Thymus (tissue), 11 donors: ENCODE data around the gene CHST11. TPM values are rescaled to one million over a fixed set of nuclear protein-coding genes. Genes with fewer than 3 reads are reported as not detected.

Experiments
- DNase-seq, 9 donors: peaks; one replicate each; pipeline ENCODE4 v3.0.0-alpha.2; 2013; ENCODE audit warnings: low spot score in 9 of 9, low read depth in 6 of 9, missing footprints in 1 of 9
- H3K27ac ChIP-seq, 2 donors: one replicate each; pipeline ENCODE4 v1.5.1; 2013; ENCODE audit warnings: control low read depth in 1 of 2, low read depth in 1 of 2, low read length in 1 of 2, mild to moderate bottlenecking in 1 of 2, moderate library complexity in 1 of 2
- H3K27me3 ChIP-seq, 2 donors: one replicate each; pipeline ENCODE4 v1.5.1; 2013; ENCODE audit warnings: low read length in 1 of 2; ENCODE audit not compliant: control insufficient read depth in 2 of 2, insufficient read depth in 1 of 2
- H3K36me3 ChIP-seq, 2 donors: one replicate each; pipeline ENCODE4 v1.5.1; 2013; ENCODE audit warnings: low read length in 1 of 2, mild to moderate bottlenecking in 1 of 2, moderate library complexity in 1 of 2; ENCODE audit not compliant: control insufficient read depth in 2 of 2, insufficient read depth in 2 of 2
- H3K4me1 ChIP-seq, 2 donors: one replicate each; pipeline ENCODE4 v1.5.1; 2013; ENCODE audit warnings: low read length in 2 of 2; ENCODE audit not compliant: control insufficient read depth in 2 of 2, insufficient read depth in 2 of 2
- H3K4me3 ChIP-seq, 2 donors: one replicate each; pipeline ENCODE4 v1.5.1; 2013; ENCODE audit warnings: low read length in 2 of 2, control low read depth in 1 of 2, mild to moderate bottlenecking in 1 of 2
- H3K9me3 ChIP-seq, 2 donors: one replicate each; pipeline ENCODE4 v1.5.1; 2013; ENCODE audit warnings: low read length in 1 of 2, mild to moderate bottlenecking in 1 of 2; ENCODE audit not compliant: control insufficient read depth in 2 of 2, insufficient read depth in 1 of 2
- WGBS: extraction: QIAGEN DNeasy Blood & Tissue Kit; methylation state at CpG from one replicate; pipeline ENCODE4 v1.1.7; 2013; 5-methylcytosine and 5-hydroxymethylcytosine counted together
- polyA plus RNA-seq: library from polyadenylated mRNA; stranded (reverse); fragments of 200-250 nt; gene quantifications from one replicate; pipeline ENCODE4 v1.2.3, GENCODE V29; 2013
- total RNA-seq: library from RNA; stranded (reverse); fragments of 120-200 nt; gene quantifications from one replicate; pipeline ENCODE4 v1.2.4, GENCODE V29; 2013
- donor health status: healthy.

The CHST11 gene
- total and polyA plus RNA-seq, 2 donors, result 6.7 to 21.0 TPM

DNA sequence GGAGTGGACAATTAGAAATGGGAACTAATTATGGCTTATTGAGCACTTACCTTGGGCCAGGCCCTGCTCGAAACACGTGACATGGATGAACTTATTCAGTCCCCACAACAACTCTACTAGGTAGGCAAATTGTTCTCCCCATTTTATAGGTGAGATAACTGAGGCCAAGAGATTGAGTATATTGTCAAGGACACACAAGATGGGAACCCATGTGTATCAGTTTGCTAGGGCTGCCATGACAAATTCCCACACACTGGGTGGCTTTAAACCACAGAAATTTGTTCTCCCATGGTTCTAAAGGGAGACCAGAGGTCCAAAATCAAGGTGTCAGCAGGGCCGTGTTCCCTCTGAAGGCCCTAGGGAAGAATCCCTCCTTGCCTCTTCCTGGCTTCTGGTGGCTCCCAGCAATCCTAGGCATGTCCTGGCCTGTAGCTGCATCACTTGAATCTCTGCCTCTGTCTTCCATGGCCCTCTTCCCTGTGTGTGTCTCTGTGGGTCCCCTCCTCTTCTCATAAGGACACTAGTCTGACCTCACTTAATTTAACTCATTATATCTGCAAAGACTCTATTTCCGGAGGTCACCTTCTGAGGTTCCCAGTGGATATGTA is 128.8 kb downstream of the CHST11 start:
- H3K4me3 ChIP-seq, result no peak overlapping the region
- 97% methylated on average over 4 of the region's 4 CpGs for WGBS
- no peaks in the 10 kb centered on the region for H3K9me3 ChIP-seq
- no peak overlapping the region for H3K27ac ChIP-seq
- peaks cover 14 to 49% of the 10 kb centered on the region in 2 donors for H3K4me1 ChIP-seq
- peaks cover 0 to 2% of the 10 kb centered on the region in 2 donors for H3K36me3 ChIP-seq
- no peaks in the 10 kb centered on the region for H3K27me3 ChIP-seq
- DNase-seq, result no peak

DNA sequence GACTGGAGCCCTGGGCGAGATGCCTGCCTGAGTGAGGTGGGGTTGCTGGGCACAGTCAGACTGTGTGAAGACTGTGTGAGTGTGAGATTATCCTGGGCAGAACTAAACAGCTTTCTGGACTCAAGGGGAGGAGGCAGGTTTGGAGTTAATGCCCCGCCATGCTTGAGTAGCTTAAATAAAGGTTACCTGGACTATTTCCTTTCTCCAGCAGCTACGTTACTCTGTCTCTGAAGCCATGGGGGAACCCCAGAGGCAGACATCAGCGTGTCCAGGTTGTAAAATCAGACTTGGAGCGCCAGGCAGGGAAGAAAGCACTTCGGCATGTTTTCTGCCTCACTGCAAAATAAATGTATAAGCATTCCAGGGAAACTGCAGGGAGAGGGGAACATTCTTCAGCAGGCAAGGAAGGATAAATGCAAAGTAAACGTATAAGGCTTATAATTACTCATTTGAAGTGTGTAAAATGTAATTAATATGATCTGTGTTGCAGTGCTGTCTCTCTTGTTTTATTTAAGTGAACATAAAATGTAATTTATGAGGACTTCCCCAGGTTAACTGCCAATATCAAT is 129.7 kb downstream of the CHST11 start:
- Histone ChIP-seq H3K4me3 (no peak overlapping the region), H3K27ac (no peak overlapping the region)
- WGBS, result 85% methylated on average over 7 of the region's 7 CpGs

DNA sequence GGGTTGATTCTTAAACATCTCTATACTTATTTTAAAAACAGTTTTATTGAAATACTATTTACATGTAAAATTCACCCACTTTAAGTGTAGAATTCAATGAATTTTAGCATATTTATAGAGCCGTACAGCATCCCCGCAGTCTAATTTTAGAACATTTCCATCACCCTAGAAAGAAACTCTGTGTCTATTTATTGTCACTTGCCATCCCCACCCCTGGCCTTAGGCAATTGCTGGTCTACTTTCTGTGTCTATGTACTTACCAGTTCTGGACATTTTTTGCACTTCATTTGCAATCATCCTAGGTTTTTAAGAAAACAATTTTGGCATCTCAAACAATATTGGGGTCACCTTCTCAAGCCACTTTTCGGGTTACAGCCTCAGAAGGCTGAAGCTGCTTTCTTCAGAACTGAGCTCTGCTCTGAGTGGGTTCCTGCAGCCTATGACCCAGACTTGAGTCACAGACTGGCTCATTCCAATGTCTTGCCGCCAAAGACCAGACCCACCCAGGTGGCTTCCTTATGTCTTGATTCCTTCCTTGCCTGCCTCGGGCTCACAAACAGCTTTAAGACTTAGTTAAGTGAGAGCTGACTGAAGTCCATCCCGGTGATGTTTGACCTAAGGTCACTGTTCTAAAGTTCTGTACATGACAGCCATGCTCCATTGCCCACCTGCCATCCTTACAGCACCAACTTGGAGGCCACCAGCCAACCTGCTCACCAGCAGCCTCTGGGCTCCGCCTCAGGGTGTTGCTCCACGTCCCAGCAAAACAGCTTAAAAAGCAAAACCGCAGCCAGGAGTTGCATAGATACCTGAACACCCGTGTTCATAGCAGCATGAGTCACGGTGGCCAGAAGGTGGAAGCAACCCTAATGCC is 131.5 kb downstream of the CHST11 start:
- Histone ChIP-seq H3K9me3 (no peaks in the 10 kb centered on the region), H3K4me3 (no peak overlapping the region), H3K27ac (no peak overlapping the region), H3K36me3 (peaks cover 2% of the 10 kb centered on the region in 2 donors), H3K27me3 (no peaks in the 10 kb centered on the region), H3K4me1 (peaks cover 1 to 25% of the 10 kb centered on the region in 2 donors)
- 98% methylated on average over 11 of the region's 11 CpGs for WGBS
- no peak for DNase-seq

More for the DNA sequence above, 129.7 kb downstream of the CHST11 start:
- peaks cover 0 to 2% of the 10 kb centered on the region in 2 donors for H3K36me3 ChIP-seq
- no peaks in the 10 kb centered on the region for H3K27me3 ChIP-seq
- peaks cover 14 to 43% of the 10 kb centered on the region in 2 donors for H3K4me1 ChIP-seq
- no peaks in the 10 kb centered on the region for H3K9me3 ChIP-seq
- DNase-seq, result no peak

DNA sequence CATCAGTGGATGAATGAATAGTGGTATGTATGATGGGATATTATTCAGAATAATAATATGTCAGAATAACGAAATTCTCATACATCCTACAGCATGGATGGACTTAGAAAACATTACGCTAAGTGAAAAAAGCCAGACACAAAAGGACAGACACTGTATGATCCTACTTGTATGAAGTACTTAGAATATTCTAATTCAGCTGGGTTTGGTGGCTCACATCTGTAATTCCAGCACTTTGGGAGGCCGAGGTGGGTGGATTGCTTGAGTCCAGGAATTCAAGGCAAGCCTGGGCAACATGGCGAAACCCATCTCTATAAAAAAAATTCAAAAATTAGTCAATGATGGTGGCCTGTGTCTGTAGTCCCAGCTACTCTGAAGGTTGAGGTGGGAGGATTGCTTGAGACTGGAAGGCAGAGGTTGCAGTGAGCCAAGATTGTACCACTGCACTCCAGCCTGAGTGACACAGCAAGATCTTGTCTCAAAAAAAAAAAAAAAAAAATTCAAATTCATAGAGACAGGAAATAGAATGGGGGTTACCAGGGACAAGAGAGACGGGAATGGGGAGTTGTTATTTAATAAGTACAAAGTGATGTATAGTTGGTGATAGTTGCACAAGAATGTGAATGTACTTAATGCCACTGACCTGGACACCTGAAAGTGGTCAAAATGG is 132.3 kb downstream of the CHST11 start:
- Histone ChIP-seq H3K4me1 (peaks cover 0 to 18% of the 10 kb centered on the region in 2 donors), H3K27ac (no peak overlapping the region), H3K4me3 (no peak overlapping the region), H3K36me3 (peaks cover 2 to 4% of the 10 kb centered on the region in 2 donors), H3K27me3 (no peaks in the 10 kb centered on the region), H3K9me3 (no peaks in the 10 kb centered on the region)
- no peak for DNase-seq
- WGBS, result 76% methylated on average over 5 of the region's 5 CpGs

DNA sequence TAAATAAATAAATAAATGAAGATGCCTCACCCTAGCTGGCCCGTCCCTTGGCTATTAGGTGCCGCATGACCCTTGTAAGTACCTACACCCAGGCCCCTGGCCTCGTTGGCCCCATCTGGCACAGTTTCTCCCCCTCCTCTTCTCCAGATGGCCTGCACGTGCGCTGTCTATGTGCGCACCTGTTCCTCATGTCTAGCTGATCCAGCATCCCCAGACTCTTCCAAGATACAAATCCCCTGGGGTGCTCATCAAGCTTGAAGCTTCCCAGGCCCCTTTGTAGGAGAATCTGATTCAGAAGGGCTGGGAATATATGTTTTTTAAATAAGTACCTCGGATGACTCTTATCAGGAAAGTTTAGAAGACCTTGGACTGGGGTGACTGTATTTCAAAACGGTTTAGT is 133.3 kb downstream of the CHST11 start:
- Histone ChIP-seq H3K27ac (no peak overlapping the region), H3K36me3 (peaks cover 2 to 4% of the 10 kb centered on the region in 2 donors), H3K27me3 (no peaks in the 10 kb centered on the region), H3K9me3 (no peaks in the 10 kb centered on the region), H3K4me1 (peaks cover 0 to 14% of the 10 kb centered on the region in 2 donors), H3K4me3 (no peak overlapping the region)
- no peak for DNase-seq
- WGBS, result 95% methylated on average over 8 of the region's 8 CpGs

DNA sequence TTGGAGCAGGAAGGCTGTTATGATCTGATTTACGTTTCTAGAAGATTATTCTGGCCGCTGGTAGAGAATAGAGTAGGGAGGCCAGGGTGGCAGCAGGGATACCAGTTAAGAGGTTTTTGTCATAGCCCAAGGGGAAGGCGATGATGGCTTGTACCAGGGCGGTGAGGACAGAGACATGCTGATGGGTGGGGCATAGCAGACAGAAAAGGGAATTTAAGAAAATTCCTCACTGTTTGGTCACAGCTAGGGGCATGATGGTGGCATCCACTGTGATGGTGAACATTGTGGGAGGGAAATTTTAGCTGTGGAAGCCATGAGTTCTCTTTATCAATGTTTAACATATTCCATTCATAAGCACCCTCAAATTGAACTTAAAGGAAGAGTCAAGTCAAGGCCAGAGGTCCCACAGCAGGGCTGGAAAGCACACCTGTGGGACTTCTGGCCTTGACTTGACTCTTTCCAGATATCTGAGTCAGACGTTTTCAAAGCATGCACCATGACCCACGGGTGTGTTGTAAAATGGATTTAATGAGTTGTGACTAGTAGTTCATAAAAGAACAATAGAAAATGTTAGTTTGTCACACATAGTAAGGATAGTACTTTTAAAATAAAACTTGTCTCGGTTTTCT is 134.6 kb downstream of the CHST11 start:
- H3K4me1 ChIP-seq, result peaks cover 0 to 11% of the 10 kb centered on the region in 2 donors
- H3K36me3 ChIP-seq, result peaks cover 2 to 4% of the 10 kb centered on the region in 2 donors
- H3K4me3 ChIP-seq, result no peak overlapping the region
- H3K27ac ChIP-seq, result no peak overlapping the region
- H3K9me3 ChIP-seq, result no peaks in the 10 kb centered on the region
- H3K27me3 ChIP-seq, result no peaks in the 10 kb centered on the region
- 77% methylated on average over 7 of the region's 7 CpGs for WGBS
- no peak for DNase-seq

DNA sequence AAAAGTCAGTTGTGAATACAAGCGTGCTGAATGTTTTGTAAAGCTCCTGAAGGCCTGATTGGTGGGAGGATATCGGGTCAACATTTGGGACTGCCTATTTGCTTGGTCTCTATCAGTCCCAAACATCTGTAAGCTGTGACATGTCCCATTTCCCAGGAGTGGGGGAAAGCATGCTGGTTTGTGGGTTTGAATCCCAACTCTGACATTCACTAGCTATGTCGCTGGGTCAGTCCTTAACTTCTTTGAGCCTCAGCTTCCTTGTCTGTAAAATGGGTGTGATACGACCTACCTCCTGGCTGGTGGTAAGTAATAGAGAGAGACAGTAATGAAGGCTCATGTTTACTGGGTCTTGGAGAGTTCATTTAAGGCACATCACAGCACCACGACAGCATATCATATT is 136.7 kb downstream of the CHST11 start:
- DNase-seq, result no peak
- Histone ChIP-seq H3K27ac (no peak overlapping the region), H3K27me3 (no peaks in the 10 kb centered on the region), H3K9me3 (no peaks in the 10 kb centered on the region), H3K4me1 (peaks cover under 1 to 20% of the 10 kb centered on the region in 2 donors), H3K36me3 (peaks cover 2 to 4% of the 10 kb centered on the region in 2 donors), H3K4me3 (no peak overlapping the region)
- WGBS, result 83% methylated on average over 5 of the region's 5 CpGs

DNA sequence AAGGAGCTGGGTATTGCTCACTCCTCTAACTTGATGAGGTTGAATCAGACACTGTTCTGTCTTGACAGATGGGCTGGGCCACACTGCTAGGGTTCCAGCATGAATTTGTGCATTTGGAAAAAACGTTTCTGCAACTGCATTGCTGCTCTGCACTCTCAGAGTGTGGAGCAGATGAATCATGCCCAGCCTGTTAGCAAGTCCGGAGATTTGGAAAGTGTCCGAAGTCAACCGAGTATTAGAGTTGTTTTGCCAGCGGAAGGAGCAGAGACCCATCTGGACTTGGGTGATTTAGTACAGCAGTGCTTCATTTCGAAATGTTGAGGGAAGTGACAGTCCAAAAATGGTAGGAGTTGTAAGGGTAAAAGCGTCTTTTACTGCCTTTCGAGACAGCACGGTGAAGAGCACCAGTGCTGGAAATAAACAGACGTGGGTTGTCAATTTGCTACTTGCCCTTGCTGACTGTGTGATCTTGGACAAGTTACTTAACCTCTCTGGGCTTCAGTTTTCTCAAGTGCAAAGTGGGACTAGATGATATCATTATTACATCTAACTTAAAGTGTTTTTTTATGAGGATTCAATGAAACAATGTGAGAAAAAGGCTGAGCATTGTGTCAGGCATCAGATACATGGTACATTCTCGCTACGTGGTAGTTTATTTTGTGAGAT is 139.5 kb downstream of the CHST11 start:
- DNase-seq, result no peak
- Histone ChIP-seq H3K27ac (no peak overlapping the region), H3K4me3 (no peak overlapping the region), H3K9me3 (no peaks in the 10 kb centered on the region), H3K36me3 (peaks cover 0 to 4% of the 10 kb centered on the region in 2 donors), H3K4me1 (peaks cover 4 to 29% of the 10 kb centered on the region in 2 donors), H3K27me3 (no peaks in the 10 kb centered on the region)
- 89% methylated on average over 12 of the region's 12 CpGs for WGBS
